ENCODE measurements around the gene C1GALT1. TPM values are rescaled to one million over a fixed set of nuclear protein-coding genes. Genes with fewer than 3 reads are reported as not detected.
"Not testable (repeated sequence)": the region's sequence is repeated elsewhere in the genome, so short reads cannot be mapped to it uniquely, and the experiment has no call there.

The C1GALT1 gene
- total RNA-seq, 1 donor from 2014 or later, result 33.9 TPM

- DNase-seq (no peak), ATAC-seq (peak; percentile 71)
- no peak overlapping the region for H3K4me3 ChIP-seq
- no peaks in the 10 kb centered on the region for H3K27me3 ChIP-seq
- no peaks in the 10 kb centered on the region for H3K9me3 ChIP-seq
- H3K27ac ChIP-seq, result no peak overlapping the region
- H3K4me1 ChIP-seq, result no peaks in the 10 kb centered on the region
- H3K36me3 ChIP-seq, result no peaks in the 10 kb centered on the region
- intact Hi-C loops (cut with DNase I), result no loop called here
- no peak for TF ChIP-seq CTCF (IDR thresholded peaks at IDR 0.05)
Measured at GRCh38 chr7:7138897-7139296, 43.4 kb upstream of the C1GALT1 start.

GRCh38 chr7:7143404-7143803 is 38.9 kb upstream of the C1GALT1 start:
- DNase-seq; H3K4me1 ChIP-seq; H3K4me3 ChIP-seq; intact Hi-C loops (cut with DNase I); H3K27ac ChIP-seq; H3K9me3 ChIP-seq; H3K36me3 ChIP-seq; ATAC-seq; H3K27me3 ChIP-seq: not testable (repeated sequence)

GRCh38 chr7:7145151-7145550 is 37.2 kb upstream of the C1GALT1 start:
- H3K4me3 ChIP-seq; H3K27me3 ChIP-seq; H3K4me1 ChIP-seq; ATAC-seq; H3K36me3 ChIP-seq; H3K9me3 ChIP-seq; intact Hi-C loops (cut with DNase I); H3K27ac ChIP-seq; DNase-seq: not testable (repeated sequence)

- intact Hi-C loops (cut with DNase I), result no loop called here
- TF ChIP-seq CTCF (IDR thresholded peaks at IDR 0.05), result no peak
- H3K27ac ChIP-seq, result no peak overlapping the region
- H3K4me1 ChIP-seq, result no peaks in the 10 kb centered on the region
- H3K36me3 ChIP-seq, result no peaks in the 10 kb centered on the region
- no peaks in the 10 kb centered on the region for H3K27me3 ChIP-seq
- H3K4me3 ChIP-seq, result no peak overlapping the region
- peak; percentile 42 for ATAC-seq
- DNase-seq, result no peak
- no peaks in the 10 kb centered on the region for H3K9me3 ChIP-seq
Measured at GRCh38 chr7:7146837-7147236, 35.5 kb upstream of the C1GALT1 start.

GRCh38 chr7:7148798-7149481 is 33.4 kb upstream of the C1GALT1 start:
- no peak for TF ChIP-seq CTCF (IDR thresholded peaks at IDR 0.05)
- Histone ChIP-seq H3K4me1 (no peaks in the 10 kb centered on the region), H3K27me3 (no peaks in the 10 kb centered on the region), H3K4me3 (no peak overlapping the region), H3K36me3 (no peaks in the 10 kb centered on the region), H3K9me3 (no peaks in the 10 kb centered on the region), H3K27ac (no peak overlapping the region)
- DNase-seq (peak; percentile 73), ATAC-seq (peak; percentile 99)
- intact Hi-C loops (cut with DNase I), result no loop called here

GRCh38 chr7:7151285-7151684 is 31.1 kb upstream of the C1GALT1 start:
- Histone ChIP-seq H3K27me3 (no peaks in the 10 kb centered on the region), H3K36me3 (no peaks in the 10 kb centered on the region), H3K9me3 (no peaks in the 10 kb centered on the region), H3K4me1 (no peaks in the 10 kb centered on the region), H3K4me3 (no peak overlapping the region), H3K27ac (no peak overlapping the region)
- intact Hi-C loops (cut with DNase I), result no loop called here
- ATAC-seq, result no peak
- DNase-seq, result no peak
- no peak for TF ChIP-seq CTCF (IDR thresholded peaks at IDR 0.05)

GRCh38 chr7:7151865-7152264 is 30.5 kb upstream of the C1GALT1 start:
- no peak for ATAC-seq
- H3K9me3 ChIP-seq, result no peaks in the 10 kb centered on the region
- intact Hi-C loops (cut with DNase I), result no loop called here
- no peak for DNase-seq
- peaks cover under 1% of the 10 kb centered on the region for H3K4me1 ChIP-seq
- TF ChIP-seq CTCF (IDR thresholded peaks at IDR 0.05), result no peak
- no peaks in the 10 kb centered on the region for H3K27me3 ChIP-seq
- no peak overlapping the region for H3K27ac ChIP-seq
- H3K36me3 ChIP-seq, result no peaks in the 10 kb centered on the region
- no peak overlapping the region for H3K4me3 ChIP-seq
